Esophagus squamous epithelium (tissue), 4 donors: ENCODE results near the gene TMEM267.
"Not testable (repeated sequence)": the region's sequence is repeated elsewhere in the genome, so short reads cannot be mapped to it uniquely, and the experiment has no call there.

Experiments
- CTCF ChIP-seq, 6 experiments: fragments of 450-650 bp in 4 of 6; fragments of 200-600 bp in 2 of 6; sonication (generic) in 2 of 6; IDR thresholded peaks; one replicate each; pipeline ENCODE4 v1.5.1; 2016 to 2019; ENCODE audit warnings: antibody characterized with exemption in 6 of 6, mild to moderate bottlenecking in 4 of 6, moderate library complexity in 4 of 6
- POLR2A ChIP-seq, 4 donors: fragments of 450-650 bp; IDR thresholded peaks; one replicate each; pipeline ENCODE4 v1.6.1; 2017; ENCODE audit warnings: antibody characterized with exemption in 4 of 4, mild to moderate bottlenecking in 4 of 4, moderate library complexity in 3 of 4

GRCh38 chr5:43465455-43465854, 18.2 kb downstream of the TMEM267 start:
- not testable (repeated sequence) for TF ChIP-seq CTCF, POLR2A (IDR thresholded peaks at IDR 0.05)
